CD4-positive, alpha-beta T cell treated with Interleukin-17A for 1 hour (primary cell): ENCODE data around the gene RPL18A.

Experiments used
- DNase-seq: peaks from one replicate; pipeline ENCODE4 v3.0.0-alpha.2; 2020

RPL18A gene

GRCh38 chr19:17859533-17860330 is at the start of gene RPL18A:
RPL18A (plus strand) TSS chr19:17859910; CDS start chr19:17859957, 47 bp downstream.
- DNase-seq = peak; percentile 100

- DNase-seq = no peak
Measured at GRCh38 chr19:17811103-17811502, 48.6 kb upstream of the RPL18A start.

GRCh38 chr19:17811681-17812080 is 48.0 kb upstream of the RPL18A start:
- no peak for DNase-seq

GRCh38 chr19:17812099-17812498 is 47.6 kb upstream of the RPL18A start:
- no peak for DNase-seq

- no peak for DNase-seq
Measured at GRCh38 chr19:17817668-17818363, 41.9 kb upstream of the RPL18A start.

- no peak for DNase-seq
Measured at GRCh38 chr19:17821190-17821589, 38.5 kb upstream of the RPL18A start, which contains the start of gene INSL3. INSL3 (minus strand) TSS chr19:17821519; CDS start chr19:17821506, 13 bp downstream.

- DNase-seq = no peak
Measured at GRCh38 chr19:17824339-17824738, 35.4 kb upstream of the RPL18A start.

- no peak for DNase-seq
Measured at GRCh38 chr19:17826508-17827056, 33.1 kb upstream of the RPL18A start.

- DNase-seq = no peak
Measured at GRCh38 chr19:17829855-17830566, 29.7 kb upstream of the RPL18A start.

- peak; percentile 60 for DNase-seq
Measured at GRCh38 chr19:17830567-17831418, 28.9 kb upstream of the RPL18A start.

- no peak for DNase-seq
Measured at GRCh38 chr19:17831419-17831888, 28.3 kb upstream of the RPL18A start.

GRCh38 chr19:17832443-17833208 is 27.1 kb upstream of the RPL18A start:
- DNase-seq = no peak

- DNase-seq = peak; percentile 19
Measured at GRCh38 chr19:17834350-17835181, 25.1 kb upstream of the RPL18A start.

GRCh38 chr19:17835182-17836006 is 24.3 kb upstream of the RPL18A start:
- DNase-seq = no peak

- no peak for DNase-seq
Measured at GRCh38 chr19:17836530-17836929, 23.2 kb upstream of the RPL18A start.

- DNase-seq = no peak
Measured at GRCh38 chr19:17837972-17838371, 21.7 kb upstream of the RPL18A start.

GRCh38 chr19:17840019-17840418 is 19.7 kb upstream of the RPL18A start:
- DNase-seq = no peak

- no peak for DNase-seq
Measured at GRCh38 chr19:17841371-17841809, 18.3 kb upstream of the RPL18A start.
